ENCODE measurements around the gene TMPRSS4.

The TMPRSS4 gene

DNA sequence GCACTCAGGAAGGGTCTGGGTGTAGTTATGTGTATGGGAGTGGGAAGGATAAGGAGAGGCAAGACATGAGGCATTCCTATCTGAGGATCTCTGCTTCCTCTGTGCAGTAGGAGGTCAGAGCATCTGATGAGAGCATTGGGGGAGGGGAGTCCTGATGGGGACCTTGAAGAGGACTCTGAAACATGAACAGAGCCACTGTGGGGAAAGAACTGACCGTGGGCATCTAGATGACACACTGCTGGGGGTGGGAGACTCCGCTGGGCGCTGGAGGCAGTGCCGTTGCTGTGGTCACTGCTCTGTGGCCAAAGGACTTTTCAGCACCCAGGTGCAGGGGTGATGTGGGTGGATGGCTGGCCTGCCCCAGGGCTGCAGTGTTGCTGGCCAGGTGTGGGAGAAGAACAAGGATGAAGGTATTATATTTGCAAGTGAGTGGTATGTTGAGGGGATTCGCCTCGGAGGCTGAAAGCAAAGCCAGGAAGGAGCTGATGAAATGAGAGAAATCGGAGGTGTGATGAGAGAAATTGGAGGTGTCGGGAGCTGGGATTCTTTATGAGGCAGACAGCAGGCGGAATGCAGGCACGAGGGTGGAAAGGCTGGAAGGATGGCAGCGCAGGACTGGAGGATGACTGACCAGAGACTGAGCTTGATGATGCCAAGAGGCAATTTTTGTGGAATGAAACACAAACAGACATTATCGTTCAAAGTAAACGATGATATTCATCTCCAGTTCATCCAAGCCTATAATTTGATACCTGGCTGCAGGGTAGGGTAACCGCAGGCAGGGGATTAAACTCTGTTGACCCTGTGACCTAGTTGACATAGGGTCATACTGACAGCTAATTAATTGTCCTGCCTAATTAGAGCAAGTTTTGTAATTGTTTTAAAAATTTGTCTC, 19.4 kb upstream of the TMPRSS4 start:
- TF ChIP-seq, protein P1, sequence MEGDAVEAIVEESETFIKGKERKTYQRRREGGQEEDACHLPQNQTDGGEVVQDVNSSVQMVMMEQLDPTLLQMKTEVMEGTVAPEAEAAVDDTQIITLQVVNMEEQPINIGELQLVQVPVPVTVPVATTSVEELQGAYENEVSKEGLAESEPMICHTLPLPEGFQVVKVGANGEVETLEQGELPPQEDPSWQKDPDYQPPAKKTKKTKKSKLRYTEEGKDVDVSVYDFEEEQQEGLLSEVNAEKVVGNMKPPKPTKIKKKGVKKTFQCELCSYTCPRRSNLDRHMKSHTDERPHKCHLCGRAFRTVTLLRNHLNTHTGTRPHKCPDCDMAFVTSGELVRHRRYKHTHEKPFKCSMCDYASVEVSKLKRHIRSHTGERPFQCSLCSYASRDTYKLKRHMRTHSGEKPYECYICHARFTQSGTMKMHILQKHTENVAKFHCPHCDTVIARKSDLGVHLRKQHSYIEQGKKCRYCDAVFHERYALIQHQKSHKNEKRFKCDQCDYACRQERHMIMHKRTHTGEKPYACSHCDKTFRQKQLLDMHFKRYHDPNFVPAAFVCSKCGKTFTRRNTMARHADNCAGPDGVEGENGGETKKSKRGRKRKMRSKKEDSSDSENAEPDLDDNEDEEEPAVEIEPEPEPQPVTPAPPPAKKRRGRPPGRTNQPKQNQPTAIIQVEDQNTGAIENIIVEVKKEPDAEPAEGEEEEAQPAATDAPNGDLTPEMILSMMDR (IDR thresholded peaks at IDR 0.05): no peak

DNA sequence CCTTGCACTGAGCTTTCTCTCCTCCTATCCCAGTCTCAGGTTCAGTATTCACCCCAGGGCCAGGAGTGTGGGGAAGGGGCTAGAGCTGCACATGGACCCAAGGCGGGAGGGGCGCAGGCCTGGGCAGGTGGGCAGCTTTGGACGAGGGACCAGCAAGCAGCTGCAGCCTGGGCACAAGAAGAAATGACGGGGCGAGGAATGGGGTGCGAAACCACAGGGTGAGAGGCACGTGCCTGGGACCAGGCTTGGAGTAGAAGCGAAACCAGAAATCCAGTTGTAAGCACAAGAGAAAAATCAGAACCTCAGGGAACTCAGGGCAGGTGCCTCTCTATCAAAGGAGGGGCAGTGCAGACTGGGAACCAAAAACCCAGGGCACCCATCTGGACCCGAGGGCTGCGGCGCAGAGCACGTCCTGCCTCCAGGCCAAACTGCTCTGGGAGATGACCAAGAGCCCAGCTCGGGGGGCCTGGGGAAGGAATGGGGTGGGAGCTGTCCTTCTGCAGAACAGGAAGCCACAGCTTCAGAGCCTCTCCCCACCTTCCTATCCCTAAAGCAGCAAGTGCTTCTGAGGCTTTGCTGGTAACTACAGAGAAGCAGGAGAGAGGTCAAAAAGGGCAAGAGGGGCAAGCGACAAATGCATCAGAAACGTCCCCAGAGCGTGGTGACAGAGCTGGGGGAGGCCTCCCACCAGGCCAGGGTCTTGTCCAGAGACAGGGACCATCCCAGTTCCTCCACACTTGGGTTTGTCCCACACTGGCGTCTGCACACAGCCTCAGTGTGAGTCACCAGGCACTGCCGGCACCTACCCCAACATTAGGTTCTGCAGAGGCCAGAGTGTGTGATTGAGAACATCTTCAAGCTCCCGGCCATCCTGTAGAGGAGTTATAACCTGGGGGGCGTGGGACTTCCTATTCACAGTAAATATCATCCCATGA, 18.3 kb upstream of the TMPRSS4 start:
- TF ChIP-seq, protein P1 (IDR thresholded peaks at IDR 0.05): no peak

DNA sequence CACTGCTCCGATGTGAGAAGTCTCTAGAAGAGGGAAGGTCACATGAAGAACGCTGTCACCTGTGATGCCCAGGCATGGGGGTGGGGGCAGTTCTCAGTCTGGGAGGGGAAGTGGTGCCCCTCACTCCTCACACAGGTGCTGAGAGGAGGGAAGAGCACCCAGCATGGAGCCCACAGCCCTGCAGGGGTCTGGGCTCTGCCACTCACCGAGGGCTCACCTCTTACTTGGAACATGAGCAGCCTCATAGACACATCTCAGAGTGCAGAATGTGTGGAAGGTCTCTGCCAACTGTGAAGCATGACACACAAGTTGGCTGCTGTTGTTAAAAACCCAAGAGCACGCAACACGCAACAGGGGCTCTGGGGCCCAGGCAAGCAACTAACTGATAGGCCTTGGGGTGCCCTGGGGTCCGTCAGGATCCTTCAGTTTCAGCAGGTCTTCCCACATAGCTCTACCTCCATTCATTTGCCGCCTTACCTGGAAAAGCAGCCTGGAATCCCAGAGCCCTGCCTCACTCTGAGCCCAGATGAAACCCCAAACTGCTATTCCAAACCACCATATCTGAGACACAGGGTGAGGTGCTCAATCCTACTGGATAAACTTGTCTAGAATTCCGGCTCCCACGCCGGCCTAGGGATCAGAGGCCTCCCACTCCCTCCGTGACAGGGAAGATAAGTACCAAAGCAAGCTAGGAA, 17.5 kb upstream of the TMPRSS4 start:
- TF ChIP-seq, protein P1 (IDR thresholded peaks at IDR 0.05): no peak

DNA sequence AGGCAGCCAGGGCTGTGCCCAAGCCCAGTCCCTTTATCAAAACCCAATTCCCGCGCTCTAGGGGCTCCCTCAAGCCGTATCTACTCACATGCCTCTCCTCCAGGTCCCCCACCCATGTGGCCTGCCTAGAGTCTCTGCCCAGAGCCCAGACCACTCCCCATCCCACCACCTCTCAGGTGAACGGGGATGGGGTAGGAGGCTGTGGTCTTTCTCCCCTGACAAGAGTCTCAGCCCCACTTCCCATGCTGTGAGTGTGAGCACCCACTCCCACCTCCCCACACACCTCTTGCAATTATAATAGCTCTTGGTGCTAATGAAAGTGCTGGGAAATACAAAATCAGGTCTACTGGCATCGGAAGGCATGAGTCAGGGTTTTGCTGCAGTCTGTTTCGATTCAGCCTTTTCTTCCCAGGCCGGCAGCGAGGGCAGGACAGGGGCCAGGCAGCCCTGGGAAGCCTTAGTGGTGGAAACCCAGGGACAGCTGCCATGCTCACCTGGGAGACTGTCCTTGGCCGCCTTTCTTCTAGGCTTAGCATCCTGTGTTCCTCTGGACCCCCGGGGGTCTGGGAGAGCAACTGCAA, 16.7 kb upstream of the TMPRSS4 start:
- TF ChIP-seq, protein P1 (IDR thresholded peaks at IDR 0.05): no peak

DNA sequence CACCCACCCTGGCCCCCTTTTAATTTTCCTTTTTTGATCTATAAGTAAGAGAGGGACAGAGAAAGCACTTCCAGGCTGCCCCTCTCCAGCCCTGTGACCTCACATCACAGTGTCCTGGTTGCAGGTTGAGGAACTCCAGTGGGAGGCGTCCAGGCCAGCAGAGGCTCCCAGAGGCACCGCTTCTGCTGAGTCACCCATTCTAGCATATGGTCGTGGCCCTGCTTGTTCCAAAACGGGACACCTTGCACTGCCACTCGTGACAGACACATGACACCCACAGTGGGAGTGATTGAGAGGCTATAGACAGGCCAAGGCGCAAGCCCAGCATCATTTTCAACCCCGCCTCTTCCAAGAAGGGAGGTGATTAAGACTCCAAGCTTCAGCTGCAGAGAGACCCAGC, 16.0 kb upstream of the TMPRSS4 start:
- TF ChIP-seq, protein P1 (IDR thresholded peaks at IDR 0.05): no peak

DNA sequence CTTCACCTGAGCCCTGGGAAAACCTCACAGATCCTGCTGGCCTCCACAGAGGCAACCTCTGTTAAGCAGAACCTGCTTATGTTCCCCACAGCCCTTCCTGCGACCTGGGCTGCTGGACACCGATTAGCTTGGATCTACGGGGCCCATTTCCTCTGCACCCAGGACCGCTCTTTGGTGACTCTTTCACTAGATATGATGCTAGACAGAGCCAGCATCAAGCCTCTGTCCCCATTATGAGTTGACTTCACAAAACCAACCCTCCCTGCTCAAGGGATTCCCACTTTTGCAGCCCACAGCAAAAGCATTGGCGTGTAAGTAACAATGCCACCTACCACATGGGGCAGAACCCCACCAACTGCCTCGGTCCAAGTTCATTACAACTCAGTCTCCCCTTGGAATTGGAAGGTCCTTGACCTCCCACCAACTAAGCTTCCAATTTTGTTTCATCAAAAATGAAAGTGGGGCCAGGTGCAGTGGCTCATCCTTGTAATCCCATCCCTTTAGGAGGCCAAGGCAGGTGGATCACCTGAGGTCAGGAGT, 15.2 kb upstream of the TMPRSS4 start:
- TF ChIP-seq, protein P1 (IDR thresholded peaks at IDR 0.05): no peak

Data from LNCAP (cell line).